GM15510 (cell line): ENCODE results near the gene CAPN15.

Experiments used
- POLR2A ChIP-seq: IDR thresholded peaks from 3 replicates; pipeline ENCODE4 v1.6.1; 2011; ENCODE audit warnings: borderline replicate concordance; ENCODE audit not compliant: insufficient read length; ENCODE audit errors: extremely low read depth

The CAPN15 gene

DNA sequence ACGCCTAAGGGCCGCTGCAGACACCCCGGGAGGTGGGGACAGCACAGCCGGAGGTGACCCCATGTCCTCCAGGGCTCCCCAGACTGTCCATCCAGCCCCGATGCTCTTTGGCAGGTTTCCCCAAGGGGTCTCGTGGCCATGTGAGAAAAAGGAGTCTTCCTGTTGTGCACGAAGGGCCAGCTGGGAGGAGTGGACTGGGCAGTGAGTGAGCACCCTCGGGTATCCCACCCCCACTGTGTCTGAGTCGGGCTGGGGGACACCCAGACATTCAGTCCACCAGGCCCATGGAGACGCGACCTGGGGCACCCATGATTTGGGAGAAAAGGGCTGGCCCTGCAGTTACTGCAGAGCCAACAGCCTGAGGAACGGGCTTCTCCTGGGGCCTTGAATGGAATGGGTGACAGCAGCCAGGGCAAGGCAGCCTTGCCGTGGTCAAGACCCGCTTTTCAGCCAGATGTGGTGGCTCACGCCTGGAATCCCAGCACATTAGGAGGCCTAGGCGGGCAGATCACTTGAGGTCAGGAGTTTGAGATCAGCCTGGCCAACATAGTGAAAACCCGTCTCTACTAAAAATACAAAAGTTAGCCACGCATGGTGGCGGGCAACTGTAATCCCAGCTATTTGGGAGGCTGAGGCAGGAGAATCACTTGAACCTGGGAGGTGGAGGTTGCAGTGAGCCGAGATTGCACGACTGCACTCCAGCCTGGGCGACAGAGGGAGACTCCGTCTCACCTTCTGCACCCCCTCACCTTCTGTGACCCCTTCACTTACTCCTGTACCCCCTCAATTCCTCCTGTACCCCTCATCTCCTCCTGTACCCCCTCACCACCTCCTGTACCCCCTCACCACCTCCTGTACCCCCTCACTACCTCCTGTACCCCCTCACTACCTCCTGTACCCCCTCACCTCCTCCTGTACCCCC is 24.1 kb upstream of the CAPN15 start:
- no peak for TF ChIP-seq POLR2A

DNA sequence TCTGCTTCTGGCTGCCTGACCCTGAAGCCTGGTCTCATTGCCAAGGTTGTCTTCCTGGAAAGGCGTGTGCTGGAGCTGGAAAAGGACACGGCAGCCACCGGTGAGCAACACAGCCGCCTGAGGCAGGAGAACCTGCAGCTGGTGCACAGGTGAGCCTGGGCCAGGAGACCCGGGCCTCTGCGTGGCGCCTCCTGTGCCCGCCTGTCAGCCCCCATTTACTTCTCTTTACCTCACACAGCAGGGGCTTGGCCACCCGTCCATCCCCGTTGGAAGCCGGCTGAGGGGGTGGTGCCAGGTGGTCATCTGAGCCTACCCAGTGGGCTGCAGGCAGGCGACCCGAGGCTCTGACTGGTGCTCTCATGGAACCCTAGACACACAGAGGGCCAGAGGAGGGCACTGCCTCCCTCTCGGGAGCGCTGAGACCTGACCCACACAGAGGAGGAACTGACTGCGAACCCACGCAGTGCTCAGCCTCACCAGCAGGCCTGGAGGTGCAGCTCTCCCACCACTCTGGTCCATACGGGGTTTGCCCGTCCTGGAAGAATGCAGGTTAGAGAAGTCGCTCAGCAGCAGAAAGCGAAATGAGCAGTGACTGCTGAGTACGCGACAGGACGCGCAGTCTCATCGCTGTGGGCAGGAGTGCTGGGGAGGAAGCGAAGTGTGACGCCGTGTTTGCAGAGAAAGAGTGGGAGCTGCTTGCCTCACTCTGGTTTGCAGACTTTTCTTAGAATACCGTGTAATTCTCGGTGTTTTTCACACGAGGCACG is 21.9 kb upstream of the CAPN15 start:
- TF ChIP-seq POLR2A: no peak

GRCh38 chr16:506246-506546 is 21.3 kb upstream of the CAPN15 start:
- no peak for TF ChIP-seq POLR2A

DNA sequence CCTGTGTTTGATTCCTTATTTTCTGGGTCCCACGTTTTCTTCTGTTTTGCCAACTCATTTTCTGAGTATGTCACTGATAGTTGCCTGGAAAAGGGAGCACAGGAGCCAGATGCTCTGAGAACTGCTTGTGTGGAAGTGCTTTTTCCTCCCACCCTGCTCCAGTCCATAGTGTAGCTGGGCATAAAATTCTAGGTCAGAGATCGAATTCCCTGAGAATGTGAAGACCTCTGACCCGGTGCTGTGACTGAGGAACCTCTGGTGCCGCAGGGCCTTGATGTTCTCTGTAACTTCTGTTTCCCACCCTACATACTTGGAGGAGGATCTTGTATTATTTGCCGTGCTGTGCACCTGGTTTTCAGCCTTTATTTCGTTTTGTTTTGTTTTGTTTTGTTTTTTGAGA is 19.5 kb upstream of the CAPN15 start:
- no peak for TF ChIP-seq POLR2A

- no peak for TF ChIP-seq POLR2A
These were observed 18.4 kb upstream of the CAPN15 start for GRCh38 chr16:508884-509736.

GRCh38 chr16:510066-510825 is 17.3 kb upstream of the CAPN15 start:
- TF ChIP-seq POLR2A: no peak

- no peak for TF ChIP-seq POLR2A
These were observed 14.7 kb upstream of the CAPN15 start for GRCh38 chr16:512802-513201.

DNA sequence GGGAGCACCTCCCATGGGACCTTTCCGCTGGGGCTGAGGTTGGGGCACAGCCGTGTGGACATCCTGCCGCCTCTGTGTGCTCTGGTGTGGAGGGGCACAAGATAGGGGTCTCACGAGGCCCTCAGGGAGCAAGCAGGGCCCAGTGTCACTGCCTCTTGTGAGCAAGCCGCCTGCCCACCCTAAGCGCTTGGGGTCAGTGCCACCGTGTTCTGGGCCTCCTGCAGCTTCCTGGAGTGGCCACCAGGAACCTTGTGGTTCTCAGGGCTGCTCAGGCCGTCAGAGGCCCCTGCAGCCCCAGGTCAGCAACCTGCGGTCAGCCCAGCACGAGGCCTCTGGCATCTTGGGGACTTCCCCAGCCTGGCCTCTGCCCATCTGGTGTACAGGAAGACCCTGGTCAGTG is 13.6 kb upstream of the CAPN15 start:
- no peak for TF ChIP-seq POLR2A

- no peak for TF ChIP-seq POLR2A
These were observed 12.2 kb upstream of the CAPN15 start for GRCh38 chr16:515175-515938.

- TF ChIP-seq POLR2A: no peak
These were observed 11.6 kb upstream of the CAPN15 start for GRCh38 chr16:515939-516226.

DNA sequence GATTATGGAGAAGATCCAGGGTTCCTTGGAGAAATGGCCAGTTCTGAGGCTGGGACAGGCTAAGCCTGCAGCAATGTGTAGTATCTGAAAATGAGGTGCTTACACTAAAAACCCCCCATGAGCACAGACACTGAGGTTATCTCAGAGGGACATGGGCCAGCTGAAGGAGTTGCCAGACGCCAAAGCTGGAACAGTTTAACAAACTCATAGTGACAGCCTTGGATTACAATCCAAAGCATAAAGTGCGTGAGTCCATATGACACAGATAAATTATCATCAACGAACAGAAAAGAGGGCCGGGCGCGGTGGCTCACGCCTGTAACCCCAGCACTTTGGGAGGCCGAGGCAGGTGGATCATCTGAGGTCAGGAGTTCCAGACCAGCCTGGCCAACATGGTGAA is 11.2 kb upstream of the CAPN15 start:
- TF ChIP-seq POLR2A: no peak

DNA sequence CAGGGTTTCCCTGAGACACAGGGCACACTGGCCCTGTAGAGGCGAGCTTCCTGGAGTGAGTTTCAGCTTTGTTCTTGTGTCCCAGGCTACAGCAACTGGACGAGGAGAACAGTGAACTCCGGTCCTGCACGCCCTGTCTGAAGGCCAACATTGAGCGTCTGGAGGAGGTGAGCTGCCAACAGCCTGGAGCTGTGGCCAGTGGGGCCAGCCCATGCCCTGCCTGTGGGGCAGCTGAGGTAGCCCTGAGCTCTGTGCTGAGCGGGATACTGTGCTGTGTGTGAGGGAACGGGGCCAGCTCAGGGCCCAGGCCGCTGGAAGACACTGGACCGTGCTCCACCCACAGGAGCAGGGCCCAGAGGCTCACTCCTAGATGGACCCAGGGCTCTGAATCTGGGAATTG is 8.7 kb upstream of the CAPN15 start:
- TF ChIP-seq POLR2A: no peak

- TF ChIP-seq POLR2A: no peak
These were observed 8.1 kb upstream of the CAPN15 start for GRCh38 chr16:519425-519824.
